A673 (cell line): ENCODE data around the gene C11orf52. TPM values are rescaled to one million over a fixed set of nuclear protein-coding genes. Genes with fewer than 3 reads are reported as not detected.

Source experiments
- BruUV-seq: library from RNA; stranded (reverse); fragments of 400-500 nt; replicated peaks from 2 replicates; lab custom pipeline; 2021; lab: Mats Ljungman, UMichigan
- CTCF ChIA-PET: fragments of 300-600 bp; sonication (Branson Sonifier 250); formaldehyde crosslinking; loops from one replicate; lab custom pipeline; 2022; ENCODE audit warnings: antibody characterized with exemption; lab: Charles Lee
- POLR2A ChIA-PET: fragments of 300-600 bp; sonication (Branson Sonifier 250); formaldehyde crosslinking; loops from one replicate; lab custom pipeline; 2022; ENCODE audit warnings: antibody characterized with exemption; ENCODE audit not compliant: low non-redundant PET; lab: Charles Lee
- DNase-seq: peaks from one replicate; pipeline ENCODE4 v3.0.0-alpha.2; 2015; ENCODE audit warnings: low spot score
- H3K27ac ChIP-seq: fragments of 200-600 bp; sonication (generic); 2 replicates; pipeline ENCODE4 v1.5.1; 2016; ENCODE audit warnings: mixed run types, low read depth, mild to moderate bottlenecking, mixed read lengths, antibody characterized with exemption, low read length; ENCODE audit not compliant: poor library complexity, severe bottlenecking
- H3K27me3 ChIP-seq: fragments of 200-600 bp; sonication (generic); replicated peaks from 2 replicates; pipeline ENCODE4 v1.6.1; 2017; ENCODE audit warnings: mixed run types, low read depth, mild to moderate bottlenecking, mixed read lengths, antibody characterized with exemption, low read length; ENCODE audit not compliant: insufficient read depth, poor library complexity
- H3K36me3 ChIP-seq: fragments of 200-600 bp; sonication (generic); 2 replicates; pipeline ENCODE4 v1.6.1; 2016; ENCODE audit warnings: mixed run types, mild to moderate bottlenecking, mixed read lengths, antibody characterized with exemption, low read length; ENCODE audit not compliant: insufficient read depth, poor library complexity, severe bottlenecking
- H3K4me1 ChIP-seq: fragments of 200-600 bp; sonication (generic); 2 replicates; pipeline ENCODE4 v1.6.1; 2017; ENCODE audit warnings: mixed run types, mild to moderate bottlenecking, mixed read lengths, antibody characterized with exemption, low read length; ENCODE audit not compliant: insufficient read depth, poor library complexity, severe bottlenecking
- H3K4me3 ChIP-seq: fragments of 200-600 bp; sonication (generic); 2 replicates; pipeline ENCODE4 v1.5.1; 2016; ENCODE audit warnings: low read depth, mixed run types, mild to moderate bottlenecking, mixed read lengths, low read length; ENCODE audit not compliant: poor library complexity, severe bottlenecking
- H3K9me3 ChIP-seq: fragments of 200-600 bp; sonication (generic); 2 replicates; pipeline ENCODE4 v1.6.1; 2016; ENCODE audit warnings: mixed run types, low read depth, mild to moderate bottlenecking, mixed read lengths, antibody characterized with exemption, low read length; ENCODE audit not compliant: poor library complexity, severe bottlenecking
- CTCF ChIP-seq: fragments of 300-800, 200-600 bp; sonication (generic); conservative IDR thresholded peaks from 2 replicates; pipeline ENCODE4 v1.5.1; 2017; ENCODE audit warnings: low read depth, mild to moderate bottlenecking, antibody characterized with exemption, low read length, moderate library complexity, mixed read lengths
- EZH2 ChIP-seq: fragments of 200-600 bp; sonication (generic); IDR thresholded peaks from 2 replicates; pipeline ENCODE4 v1.6.1; 2017; ENCODE audit warnings: borderline replicate concordance, low read depth, mild to moderate bottlenecking, mixed read lengths, antibody characterized with exemption, low read length; ENCODE audit not compliant: poor library complexity, severe bottlenecking
- intact Hi-C: fragments of 100-400 bp; cut with micrococcal nuclease; formaldehyde crosslinking; loops from one replicate; pipeline ENCODE4 v1.10.0; 2022; ENCODE audit not compliant: unreplicated experiment
- total RNA-seq: library from RNA; stranded (reverse); gene quantifications from 2 replicates; pipeline ENCODE4 v1.2.3, GENCODE V29; 2021

C11orf52 gene
- total RNA-seq, 1 experiment from 2014 or later, result 1.4 TPM

- DNase-seq, result no peak
- ChIA-PET POLR2A (no interaction called here), CTCF (no interaction called here)
- intact Hi-C loops, result loop anchor here (5.0 to 10.0 kb wide), 3 partner anchors 48 to 150 kb away; partner anchors contain the start of genes SDHD and TIMM8B
- no TSS peak for BruUV-seq
- no peaks in the 10 kb centered on the region for H3K27me3 ChIP-seq
- H3K4me1 ChIP-seq, result peaks cover 34% of the 10 kb centered on the region
- no peak overlapping the region for H3K27ac ChIP-seq
- TF ChIP-seq CTCF, result no peak
- no peak overlapping the region for H3K4me3 ChIP-seq
- no peaks in the 10 kb centered on the region for H3K9me3 ChIP-seq
- no peaks in the 10 kb centered on the region for H3K36me3 ChIP-seq
Measured at GRCh38 chr11:111934306-111934705, 15.6 kb downstream of the C11orf52 start.

- TF ChIP-seq EZH2, result no peak
- no peak for TF ChIP-seq CTCF
- CTCF ChIA-PET, result interaction anchor here (0.6 kb wide), 1 partner anchor 61 kb away, joined by 5 read pairs; no protein-coding TSS in a partner anchor
- Histone ChIP-seq H3K4me1 (peaks cover 44% of the 10 kb centered on the region), H3K4me3 (no peak overlapping the region), H3K36me3 (no peaks in the 10 kb centered on the region), H3K27ac (no peak overlapping the region), H3K27me3 (no peaks in the 10 kb centered on the region), H3K9me3 (no peaks in the 10 kb centered on the region)
- POLR2A ChIA-PET, result no interaction called here
- intact Hi-C loops, result loop anchor here (5.0 to 10.0 kb wide), 2 partner anchors 149 to 347 kb away; partner anchors contain the start of genes SDHD and TIMM8B
- BruUV-seq, result no TSS peak
- DNase-seq, result no peak
Measured at GRCh38 chr11:111935317-111936039, 16.8 kb downstream of the C11orf52 start.

- POLR2A ChIA-PET, result no interaction called here
- DNase-seq, result no peak
- no TSS peak for BruUV-seq
Measured at GRCh38 chr11:111936040-111936540, 17.4 kb downstream of the C11orf52 start.

More at GRCh38 chr11:111936040-111936540, 17.4 kb downstream of the C11orf52 start:
- Histone ChIP-seq H3K9me3 (no peaks in the 10 kb centered on the region), H3K4me3 (peak overlapping the region; percentile 58), H3K4me1 (peaks cover 44% of the 10 kb centered on the region), H3K27me3 (no peaks in the 10 kb centered on the region), H3K36me3 (no peaks in the 10 kb centered on the region), H3K27ac (no peak overlapping the region)
- intact Hi-C loops, result loop anchor here (5.0 to 10.0 kb wide), 2 partner anchors 149 to 346 kb away; partner anchors contain the start of genes SDHD and TIMM8B
- CTCF ChIA-PET, result interaction anchor here (0.6 kb wide), 2 partner anchors 26 to 73 kb away, joined by 3 read pairs; no protein-coding TSS in a partner anchor
- TF ChIP-seq EZH2 (no peak), CTCF (no peak)
